Ramos (cell line): ENCODE data around the gene PCNX3.

Experiments
- in situ Hi-C: fragments of 300-500 bp; cut with MboI; formaldehyde crosslinking; loops from one replicate; pipeline ENCODE4 v1.14.3; 2022; ENCODE audit warnings: low sequenced_read_pairs; ENCODE audit not compliant: unreplicated experiment

Gene PCNX3

DNA sequence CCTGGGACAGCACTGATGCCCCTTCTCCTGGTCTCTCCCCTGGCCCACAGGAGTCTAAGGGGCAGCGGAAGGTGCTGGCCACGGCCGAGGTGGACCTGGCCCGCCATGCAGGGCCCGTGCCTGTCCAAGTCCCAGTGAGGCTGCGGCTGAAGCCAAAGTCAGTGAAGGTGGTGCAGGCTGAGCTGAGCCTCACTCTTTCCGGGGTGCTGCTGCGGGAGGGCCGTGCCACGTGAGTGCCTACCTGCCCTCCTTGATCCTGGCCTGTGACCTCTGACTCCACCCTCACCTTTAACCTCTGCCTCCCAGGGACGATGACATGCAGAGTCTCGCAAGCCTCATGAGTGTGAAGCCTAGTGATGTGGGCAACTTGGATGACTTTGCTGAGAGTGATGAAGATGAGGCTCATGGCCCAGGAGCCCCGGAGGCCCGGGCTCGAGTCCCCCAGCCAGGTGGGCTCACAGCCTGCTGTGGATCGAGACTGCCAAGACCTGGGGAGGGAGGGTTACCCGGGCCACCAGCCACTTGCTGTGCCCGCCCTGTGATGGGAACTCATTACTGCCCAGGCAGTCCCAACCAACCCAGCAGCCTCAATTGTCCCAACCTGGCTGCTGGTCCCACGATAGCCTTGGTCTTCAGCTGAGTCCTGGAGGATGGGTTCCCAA is 35.4 kb upstream of the PCNX3 start:
- in situ Hi-C loops: no loop called here

DNA sequence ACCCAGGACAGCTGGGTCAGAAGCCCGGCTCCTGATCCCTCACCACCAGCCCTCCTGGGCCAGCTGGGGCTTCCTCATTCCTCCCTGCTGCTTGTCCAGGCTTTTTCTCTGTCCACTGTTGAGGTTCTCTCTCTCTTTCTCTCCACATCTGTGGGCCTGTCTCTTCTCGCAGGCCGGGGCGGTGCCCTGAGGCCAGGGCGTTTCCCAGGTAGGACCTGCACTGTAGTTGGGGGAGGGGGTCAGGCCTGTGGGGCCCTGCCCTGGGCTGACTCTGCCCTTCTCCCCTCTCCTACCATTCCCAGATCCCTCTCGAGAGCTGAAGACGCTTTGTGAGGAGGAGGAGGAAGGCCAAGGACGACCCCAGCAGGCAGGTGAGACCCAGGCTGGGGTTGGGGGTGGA is 34.8 kb upstream of the PCNX3 start:
- in situ Hi-C loops: no loop called here

GRCh38 chr11:65581928-65582327 is 33.6 kb upstream of the PCNX3 start:
- in situ Hi-C loops: no loop called here

GRCh38 chr11:65583589-65583988 is 32.0 kb upstream of the PCNX3 start:
- in situ Hi-C loops: no loop called here

DNA sequence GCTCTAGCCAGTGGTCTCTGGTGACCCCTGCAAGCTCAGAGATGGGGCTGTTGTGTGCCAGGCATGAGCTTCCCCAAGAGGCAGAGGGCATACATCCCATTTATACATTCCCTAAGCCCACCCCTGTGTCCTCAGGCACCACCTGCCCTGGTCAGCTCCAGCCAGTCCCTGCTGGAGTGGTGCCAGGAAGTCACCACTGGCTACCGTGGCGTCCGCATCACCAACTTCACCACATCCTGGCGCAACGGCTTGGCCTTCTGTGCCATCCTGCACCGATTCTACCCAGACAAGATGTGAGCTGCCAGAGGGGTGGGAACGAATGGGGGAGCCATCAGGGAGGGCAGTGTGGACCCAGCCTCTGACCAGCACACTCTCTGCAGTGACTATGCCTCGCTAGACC is 31.5 kb upstream of the PCNX3 start:
- in situ Hi-C loops: no loop called here

DNA sequence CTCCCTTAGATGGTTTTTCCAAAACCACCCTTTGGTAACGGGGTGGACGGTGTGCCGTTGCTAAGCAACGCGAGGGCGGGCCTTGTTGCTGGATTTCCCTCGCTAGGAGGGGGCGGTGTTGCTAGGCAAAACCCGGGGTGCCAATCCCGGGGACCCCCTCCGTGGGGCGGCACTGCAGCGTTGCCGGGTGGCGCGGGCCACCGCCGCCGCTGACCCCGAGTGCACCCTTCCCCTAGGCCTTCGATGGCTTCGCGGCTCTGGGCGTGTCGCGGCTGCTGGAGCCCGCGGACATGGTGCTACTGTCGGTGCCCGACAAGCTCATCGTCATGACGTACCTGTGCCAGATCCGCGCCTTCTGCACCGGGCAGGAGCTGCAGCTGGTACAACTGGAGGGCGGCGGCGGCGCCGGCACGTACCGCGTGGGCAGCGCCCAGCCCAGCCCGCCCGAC is 30.8 kb upstream of the PCNX3 start:
- in situ Hi-C loops: no loop called here

- in situ Hi-C loops: no loop called here
These were observed 30.0 kb upstream of the PCNX3 start for GRCh38 chr11:65585396-65586246.

DNA sequence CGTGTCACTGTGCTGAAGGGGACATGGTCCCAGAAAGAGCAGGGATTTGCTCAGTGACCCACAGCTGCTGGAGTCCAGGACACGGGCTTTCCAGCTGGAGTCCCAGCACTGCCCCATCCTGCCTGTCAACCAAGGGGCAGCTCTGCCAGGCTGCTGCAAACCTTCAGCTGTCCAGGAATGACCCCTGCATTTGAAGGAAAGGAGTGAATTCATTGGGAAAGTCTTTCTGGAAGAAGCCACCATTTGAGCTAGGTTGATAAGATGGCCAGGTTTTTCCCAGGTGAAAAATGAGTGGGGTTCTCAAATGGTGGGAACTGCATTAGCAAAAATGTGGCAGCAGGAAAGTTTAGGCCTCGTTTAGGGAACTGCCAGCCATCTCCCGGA is 29.3 kb upstream of the PCNX3 start:
- in situ Hi-C loops: no loop called here

DNA sequence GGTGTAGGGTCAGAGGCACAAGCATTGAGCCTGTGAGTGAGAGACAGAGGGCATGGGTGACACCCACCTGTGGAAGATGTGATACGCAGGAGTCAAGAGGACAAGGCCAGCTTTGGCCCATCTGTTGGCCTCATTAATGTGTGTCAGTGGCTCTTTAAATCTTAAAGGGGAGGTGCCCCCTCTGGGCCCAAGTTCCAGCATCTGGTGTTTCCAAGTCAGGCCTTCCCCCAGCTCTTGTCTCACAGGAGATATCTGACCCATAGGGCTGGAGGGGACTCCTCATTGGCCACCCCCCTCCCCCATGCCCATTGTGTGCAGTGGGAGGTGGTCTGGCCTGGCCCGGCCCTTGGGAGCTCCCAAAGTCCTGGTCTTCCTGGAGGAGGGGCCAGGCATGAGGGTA is 28.9 kb upstream of the PCNX3 start:
- in situ Hi-C loops: no loop called here

DNA sequence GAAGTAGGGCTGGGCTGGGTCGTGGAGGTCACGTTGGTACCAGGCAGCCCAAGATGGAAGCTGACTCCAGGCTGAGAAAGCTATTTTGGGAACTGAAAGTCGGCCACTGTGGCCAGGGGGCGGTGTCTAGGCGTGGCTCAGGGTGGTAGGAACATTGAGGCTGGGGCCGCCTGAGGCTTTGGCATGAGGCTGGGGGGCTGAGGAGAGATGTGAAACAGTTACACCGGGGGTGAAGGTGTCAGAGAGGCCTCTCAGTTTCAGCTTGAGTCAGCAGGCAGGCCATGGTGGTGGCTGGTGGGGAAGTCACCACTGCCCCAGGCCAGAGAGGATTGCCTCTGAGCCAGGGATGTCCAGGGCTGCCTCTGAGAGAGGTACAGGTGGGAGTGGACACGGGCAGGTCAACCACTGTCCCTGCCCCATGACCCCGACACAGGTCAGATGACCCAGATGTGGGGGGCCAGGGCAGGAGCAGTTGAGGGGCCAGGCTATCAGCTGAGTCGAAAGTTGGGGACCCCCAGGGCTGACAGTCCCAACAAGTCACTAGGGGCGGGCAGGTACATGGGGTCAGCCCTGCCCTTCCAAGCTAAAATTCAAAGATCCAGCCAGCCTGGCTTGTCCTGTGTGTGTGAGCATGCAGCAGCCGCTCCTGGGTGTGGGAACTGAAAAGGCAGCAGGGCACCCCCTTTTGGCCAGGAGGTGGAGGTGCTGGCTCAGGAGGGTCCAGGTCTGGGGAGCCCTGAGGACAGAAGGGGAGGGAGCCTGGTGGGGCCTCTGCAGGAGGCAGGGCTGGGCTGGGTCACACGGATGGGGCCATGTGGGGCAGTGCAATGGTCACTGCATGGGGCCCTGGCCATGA is 27.1 kb upstream of the PCNX3 start:
- in situ Hi-C loops: no loop called here

GRCh38 chr11:65589444-65590239 is 25.9 kb upstream of the PCNX3 start:
- in situ Hi-C loops: no loop called here

DNA sequence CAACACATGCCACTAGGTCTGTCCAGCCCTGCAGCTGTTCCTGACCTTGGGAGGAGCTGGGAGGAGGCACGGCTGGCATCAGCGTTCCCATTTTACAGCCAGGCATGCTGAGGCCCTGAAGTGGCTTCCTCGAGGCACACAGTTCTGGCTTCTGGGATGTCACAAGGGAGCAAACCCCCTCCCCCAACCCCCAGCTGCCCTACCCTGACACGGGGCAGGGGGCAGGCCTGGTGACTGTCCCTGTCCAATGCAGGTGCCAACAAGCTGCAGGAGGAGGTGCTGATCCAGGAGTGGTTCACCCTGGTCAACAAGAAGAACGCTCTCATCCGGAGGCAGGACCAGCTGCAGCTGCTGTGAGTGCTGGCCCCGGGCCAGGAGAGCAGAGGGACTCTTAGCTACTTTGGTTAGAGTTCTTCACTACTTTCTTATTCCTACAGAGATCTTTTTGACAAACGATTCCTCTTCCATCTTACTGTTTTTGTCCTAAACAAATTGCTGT is 25.3 kb upstream of the PCNX3 start:
- in situ Hi-C loops: no loop called here

DNA sequence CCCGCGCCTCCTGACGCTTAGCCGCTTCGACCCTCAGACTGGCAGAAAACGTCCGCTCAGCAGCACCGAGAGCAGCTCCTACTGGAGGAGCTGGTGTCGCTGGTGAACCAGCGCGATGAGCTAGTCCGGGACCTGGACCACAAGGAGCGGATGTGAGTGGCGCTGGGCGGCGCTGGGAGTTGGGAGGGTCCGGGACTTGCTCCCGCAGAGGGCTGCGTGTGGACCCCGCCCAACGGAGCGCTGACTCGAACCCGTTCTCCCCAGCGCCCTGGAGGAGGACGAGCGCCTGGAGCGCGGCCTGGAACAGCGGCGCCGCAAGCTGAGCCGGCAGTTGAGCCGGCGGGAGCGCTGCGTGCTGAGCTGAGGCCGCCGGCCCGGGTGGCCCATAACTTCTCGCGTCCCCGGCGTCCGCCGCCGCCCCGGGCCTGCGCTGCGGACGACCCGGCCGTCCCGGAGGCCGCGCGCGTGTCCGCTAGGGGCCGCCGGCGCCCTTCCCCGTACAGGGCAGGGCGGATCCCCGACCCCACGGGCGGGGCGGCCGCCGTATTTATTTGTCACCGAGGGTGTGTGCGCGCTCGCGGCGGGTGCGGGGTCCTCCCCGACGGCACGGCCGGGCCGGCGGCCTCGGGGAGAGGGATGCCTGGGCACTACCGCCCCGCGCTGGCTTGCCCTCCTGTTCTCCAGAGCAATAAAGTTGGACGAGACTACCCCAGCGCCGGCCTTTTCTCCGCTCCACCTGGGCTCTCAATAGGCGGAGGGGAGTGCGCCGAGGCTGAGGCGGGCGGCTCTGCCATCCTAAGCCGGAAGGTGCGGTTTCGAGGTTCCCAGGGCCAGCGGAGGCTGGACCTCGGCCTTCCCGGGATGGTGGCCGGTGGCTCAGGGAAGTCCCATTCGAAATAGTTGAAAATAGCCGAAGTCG is 23.4 kb upstream of the PCNX3 start:
- in situ Hi-C loops: no loop called here

DNA sequence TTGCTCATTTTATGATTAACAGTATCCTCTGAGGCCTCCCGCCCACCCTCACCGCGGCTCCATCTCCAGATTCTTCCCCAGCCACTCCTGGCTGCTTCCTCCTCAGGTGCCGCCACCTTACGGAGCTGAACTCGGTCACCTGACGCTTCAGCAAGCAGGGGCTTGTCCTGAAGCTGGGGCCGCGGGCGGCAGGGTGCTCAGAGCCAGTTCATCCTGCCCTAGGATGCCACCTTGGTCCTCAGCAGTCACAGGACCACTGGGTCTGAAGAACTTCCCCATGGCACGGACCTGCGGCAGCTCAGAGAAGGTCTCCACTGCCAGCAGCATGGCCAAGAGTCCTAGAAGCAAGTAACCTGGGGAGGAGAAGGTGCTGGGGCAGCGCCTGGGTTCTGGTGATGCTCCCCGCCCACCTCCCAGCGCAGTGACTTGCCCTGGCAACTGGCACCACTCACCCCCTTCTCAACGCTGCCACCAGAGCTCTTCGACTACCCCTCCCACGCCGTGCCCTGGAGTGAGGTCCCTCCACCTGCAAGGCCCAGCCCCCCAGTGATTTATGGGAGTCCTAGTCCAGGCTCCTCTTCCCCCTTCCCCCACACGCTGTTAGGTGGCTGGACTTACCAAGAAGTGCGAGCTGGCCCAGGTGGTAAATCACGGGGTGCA is 22.6 kb upstream of the PCNX3 start:
- in situ Hi-C loops: no loop called here

DNA sequence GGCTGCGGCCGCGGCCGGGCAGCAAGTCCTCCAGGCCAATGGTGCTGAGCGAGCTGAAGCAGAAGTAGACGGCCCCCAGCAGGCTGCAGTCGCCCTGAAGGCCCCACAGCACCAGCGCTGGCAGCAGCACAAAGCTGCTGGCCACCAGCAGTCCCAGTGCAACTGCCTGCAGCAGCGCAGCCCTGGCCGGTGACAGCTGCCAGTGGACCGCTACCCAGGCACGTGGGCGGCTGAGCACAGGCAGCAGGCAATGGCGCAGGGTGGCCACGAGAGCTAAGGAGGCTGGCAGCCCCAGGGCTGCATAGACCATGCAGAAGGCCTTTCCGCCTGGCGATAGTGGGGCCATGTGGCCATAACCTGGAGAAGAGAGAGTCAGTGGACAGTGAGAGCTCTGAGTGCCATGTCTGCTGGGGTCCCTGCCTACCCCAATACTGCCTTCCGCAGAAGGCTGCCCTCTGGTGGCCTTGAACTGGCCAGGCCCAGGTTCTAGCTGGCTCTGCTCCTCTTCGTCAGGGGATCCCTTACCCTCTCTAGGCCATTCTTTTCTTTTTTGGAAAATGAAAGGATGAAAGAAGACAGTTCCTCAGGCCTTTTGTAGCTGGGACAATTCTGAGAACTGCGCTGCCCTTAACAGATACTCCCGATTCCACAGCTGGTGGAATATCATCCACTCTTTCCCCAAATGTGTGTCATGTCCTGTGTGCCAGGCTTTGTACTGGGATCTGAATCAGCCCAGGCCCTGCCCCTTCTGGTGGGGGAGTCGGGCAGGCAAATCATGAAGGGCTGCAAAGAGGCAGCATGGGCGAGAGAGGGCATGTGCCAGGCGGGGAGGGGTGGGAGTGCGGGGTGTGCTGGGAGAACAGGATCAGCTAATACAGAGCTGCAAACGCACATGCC is 21.8 kb upstream of the PCNX3 start:
- in situ Hi-C loops: no loop called here

GRCh38 chr11:65595131-65595530 is 20.4 kb upstream of the PCNX3 start:
- in situ Hi-C loops: no loop called here

GRCh38 chr11:65595543-65596281 is 19.9 kb upstream of the PCNX3 start, which contains the start of gene KCNK7:
TSS of gene KCNK7 (minus strand) at chr11:65595800. CDS start at chr11:65595772, 28 bp downstream.
- in situ Hi-C loops: no loop called here
